Measurements from ENCODE around the gene RSPO4.

DNA sequence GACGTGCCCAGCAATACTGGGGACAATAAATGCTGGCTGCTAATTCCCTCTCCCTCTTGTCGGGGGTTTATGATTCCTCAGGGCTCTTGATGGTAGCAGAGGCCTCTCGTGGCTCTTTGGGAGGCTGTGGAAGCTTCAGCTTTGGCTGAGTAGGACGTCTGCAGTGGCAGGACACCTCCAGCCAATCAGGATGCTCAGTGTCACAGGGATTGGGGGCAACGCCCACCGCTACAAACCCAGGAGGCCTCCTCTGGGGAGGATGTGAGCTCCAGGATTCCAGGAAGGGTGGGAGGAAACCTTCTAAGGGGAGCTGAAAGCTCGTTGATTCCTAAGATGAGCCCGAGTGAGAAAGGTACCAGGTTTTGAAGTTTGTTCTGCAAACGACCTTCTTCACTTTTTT is 19.4 kb downstream of the RSPO4 start:
- TF ChIP-seq EZH2 (IDR thresholded peaks at IDR 0.05; ENCODE audit: insufficient read depth, poor library complexity, severe bottlenecking) (no peak), EZH2phosphoT487 (IDR thresholded peaks at IDR 0.05; ENCODE audit: insufficient read depth, low read depth) (no peak)

All from GM23248 (cell line).